ENCODE measurements around the gene MRTFB.
"Not testable (repeated sequence)": the region's sequence is repeated elsewhere in the genome, so short reads cannot be mapped to it uniquely, and the experiment has no call there.

MRTFB gene

GRCh38 chr16:14070877-14071575 lies at the start of gene MRTFB:
MRTFB (plus strand) TSS chr16:14071319; CDS start chr16:14140607, 69,288 bp downstream.
- DNase-seq, result peak in 46 of 56 donors; percentile 5 to 83 (median 47)

DNA sequence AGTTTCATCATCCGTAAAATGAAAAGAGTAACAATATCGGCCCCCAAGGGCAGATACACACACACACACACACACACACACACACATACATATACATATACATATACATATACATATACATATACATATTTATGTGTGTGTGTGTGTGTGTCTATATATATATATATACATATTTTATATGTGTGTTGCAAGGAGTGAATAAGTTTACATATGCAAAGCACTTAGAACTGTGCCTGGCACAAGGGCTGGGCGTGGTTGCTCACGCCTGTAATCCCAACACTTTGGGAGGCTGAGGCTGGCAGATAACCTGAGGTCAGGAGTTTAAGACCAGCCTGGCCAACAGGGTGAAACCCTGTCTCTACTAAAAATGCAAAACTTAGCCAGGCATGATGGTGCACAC lies 47.6 kb upstream of the MRTFB start:
- DNase-seq, result not testable (repeated sequence)

DNA sequence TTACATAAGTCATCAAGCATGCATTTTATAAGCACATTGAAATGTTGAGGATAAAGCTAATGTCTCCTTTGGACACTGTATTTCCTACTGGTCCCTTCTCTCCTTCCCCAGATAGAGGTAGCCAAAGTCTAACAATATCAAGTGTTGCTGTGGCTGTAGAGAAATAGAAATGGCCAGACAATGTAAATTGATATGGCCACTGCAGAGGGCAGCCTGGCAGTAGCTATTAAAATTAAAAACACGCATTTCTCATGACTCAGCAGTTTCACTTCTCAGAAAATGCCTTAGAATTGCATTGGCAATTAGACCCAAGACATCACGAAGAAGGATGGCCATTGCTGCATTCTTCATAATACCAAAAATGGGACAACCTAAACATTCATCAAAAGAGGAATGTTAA lies 46.8 kb upstream of the MRTFB start:
- DNase-seq, result no peak

GRCh38 chr16:14026572-14027285 lies 44.4 kb upstream of the MRTFB start:
- no peak for DNase-seq

DNA sequence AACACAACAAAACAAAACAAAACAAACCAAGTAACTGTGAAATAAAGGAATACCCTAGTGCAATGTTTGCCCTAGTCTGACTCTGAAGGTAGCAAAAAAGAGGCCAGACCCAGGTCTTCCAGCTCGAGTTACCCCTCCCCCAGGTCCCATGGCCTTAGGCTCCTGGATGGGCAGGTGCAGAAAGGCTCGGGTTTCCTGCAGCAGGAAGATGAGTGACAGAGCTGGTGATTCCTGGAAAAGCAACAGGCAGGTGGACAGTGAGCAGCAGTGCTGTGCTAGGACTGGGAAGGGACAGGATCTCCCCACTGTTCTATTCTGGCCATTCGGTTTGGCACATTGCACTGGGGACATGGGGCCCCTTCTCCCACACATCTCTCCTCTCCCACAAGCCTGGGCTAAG lies 42.9 kb upstream of the MRTFB start:
- no peak for DNase-seq

GRCh38 chr16:14029658-14030057 lies 41.5 kb upstream of the MRTFB start:
- no peak for DNase-seq

- DNase-seq, result no peak
Measured at GRCh38 chr16:14035092-14035491, 36.0 kb upstream of the MRTFB start.

- DNase-seq, result no peak
Measured at GRCh38 chr16:14036889-14037288, 34.2 kb upstream of the MRTFB start.

- DNase-seq, result no peak
Measured at GRCh38 chr16:14037960-14038359, 33.2 kb upstream of the MRTFB start.

GRCh38 chr16:14041164-14041563 lies 30.0 kb upstream of the MRTFB start:
- no peak for DNase-seq

DNA sequence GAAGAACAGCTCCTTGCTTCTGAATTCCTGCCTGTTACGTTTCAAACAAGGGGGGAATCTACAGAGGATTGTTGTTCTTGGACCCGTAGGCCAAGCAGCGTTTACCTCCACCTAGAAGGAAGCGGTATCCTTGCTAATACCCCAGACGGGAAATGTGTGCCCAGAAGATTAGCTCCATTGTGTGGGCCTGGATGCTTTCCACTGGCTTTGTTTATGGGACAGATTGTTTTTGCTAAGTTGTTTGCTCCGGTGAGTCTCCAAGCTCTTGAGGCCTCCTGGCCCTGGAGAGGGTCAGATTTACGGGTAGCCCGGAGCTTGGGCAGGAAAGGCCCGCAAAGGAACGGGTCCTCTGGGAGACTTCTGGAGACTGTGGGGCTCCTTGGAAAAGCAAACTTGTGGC lies 28.4 kb upstream of the MRTFB start:
- DNase-seq, result no peak

DNA sequence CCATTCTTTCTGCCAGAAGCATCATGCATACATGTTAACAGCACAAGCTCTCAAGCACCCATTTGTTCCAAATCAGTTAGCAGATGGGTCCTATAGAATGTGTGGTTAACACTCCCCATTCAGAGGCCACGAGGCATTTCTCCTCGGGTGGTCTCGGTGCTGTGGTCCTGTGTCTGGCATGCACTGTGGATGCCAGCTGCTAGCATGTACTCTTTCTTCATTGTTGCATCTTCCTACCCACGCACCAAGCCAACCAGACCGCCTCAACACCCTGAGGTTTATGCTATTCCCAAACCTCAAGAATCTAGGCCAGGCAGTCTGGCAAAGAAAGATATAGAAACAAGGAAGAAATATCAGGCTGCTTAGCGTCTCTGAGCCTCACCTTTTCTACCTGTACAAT lies 27.8 kb upstream of the MRTFB start:
- DNase-seq, result peak in 2 of 56 donors; percentile 2 to 13

DNA sequence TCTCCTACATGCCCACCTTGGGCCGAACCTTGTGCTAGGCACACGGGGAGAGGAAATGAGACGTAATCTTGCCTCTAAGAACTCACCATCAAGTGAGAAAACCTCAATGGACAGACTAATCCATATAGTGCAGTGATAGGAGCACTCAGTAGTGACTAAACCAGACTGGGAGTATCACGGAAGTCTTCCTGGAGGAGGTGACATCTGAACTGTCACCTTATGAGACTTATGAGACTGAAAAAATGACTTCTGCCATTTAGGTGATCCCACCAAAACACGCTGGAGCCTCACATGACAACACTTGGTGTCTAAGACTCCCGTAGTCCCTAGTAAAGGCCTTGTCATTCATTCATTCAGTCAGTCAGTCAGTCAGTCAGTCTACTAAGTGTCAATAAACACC lies 27.3 kb upstream of the MRTFB start:
- DNase-seq, result no peak

GRCh38 chr16:14047121-14047859 lies 23.8 kb upstream of the MRTFB start:
- not testable (repeated sequence) for DNase-seq

DNA sequence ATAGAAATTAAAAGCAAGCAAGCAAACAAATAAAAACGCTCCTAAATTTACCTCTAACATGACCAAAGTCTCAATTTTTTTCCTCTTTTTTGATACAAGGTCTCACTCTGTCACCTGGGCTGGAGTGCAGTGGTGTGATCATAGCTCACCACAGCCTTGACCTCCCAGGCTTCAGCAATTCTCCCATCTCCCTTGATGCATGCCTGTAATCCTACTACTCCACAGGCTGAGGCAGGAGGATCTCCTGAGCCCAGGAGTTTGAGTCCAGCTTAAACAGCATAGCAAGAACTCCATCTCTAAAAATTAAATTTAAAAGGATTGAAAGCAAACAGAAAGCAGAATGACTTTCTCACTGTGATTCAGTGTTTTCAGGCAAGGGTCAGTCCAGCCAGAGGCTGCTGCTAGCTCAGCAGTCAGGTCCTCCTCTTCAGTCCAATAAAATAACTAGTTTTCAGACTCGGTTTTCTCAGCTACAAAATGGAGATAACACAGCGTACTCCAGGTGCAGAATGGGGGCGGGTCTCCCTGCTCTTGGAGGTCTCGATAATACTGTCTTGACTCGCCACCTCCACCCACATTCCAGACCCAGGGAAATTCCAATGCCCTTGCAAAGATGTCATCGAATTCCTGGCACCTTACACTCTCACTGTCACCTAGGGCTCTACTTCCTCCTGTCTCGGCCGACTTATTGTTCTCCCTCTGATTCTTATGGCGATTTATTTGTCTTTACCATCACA lies 20.7 kb upstream of the MRTFB start:
- no peak for DNase-seq

GRCh38 chr16:14051103-14051729 lies 19.9 kb upstream of the MRTFB start:
- no peak for DNase-seq

GRCh38 chr16:14056970-14057369 lies 14.1 kb upstream of the MRTFB start:
- DNase-seq, result no peak

- peak in 32 of 56 donors; percentile 1 to 55 (median 20) for DNase-seq
Measured at GRCh38 chr16:14057878-14058382, 13.2 kb upstream of the MRTFB start.

DNA sequence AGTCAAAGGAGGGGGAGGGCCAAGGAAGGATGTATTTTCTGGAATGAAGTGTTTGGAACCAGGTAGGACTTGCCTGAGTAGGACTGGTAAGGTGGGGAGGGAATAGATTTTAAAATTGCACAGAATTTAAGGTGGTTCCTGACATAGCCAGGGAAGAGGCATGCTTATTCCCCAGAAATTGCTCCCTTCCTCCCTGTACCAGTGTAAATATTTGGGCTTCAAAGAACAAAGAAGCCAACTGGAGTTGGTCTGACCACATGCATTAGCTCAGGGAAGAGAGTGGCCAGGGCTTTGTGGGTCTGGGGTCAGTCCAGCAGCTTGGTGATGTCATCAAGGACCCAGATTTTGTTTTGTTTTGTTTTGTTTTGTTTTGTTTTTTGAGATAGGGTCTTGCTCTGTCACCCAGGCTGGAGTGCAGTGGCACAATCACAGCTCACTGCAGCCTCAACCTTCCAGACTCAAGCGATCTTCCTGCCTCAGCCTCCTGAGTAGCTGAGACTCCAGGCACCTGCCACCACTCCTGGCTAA lies 9.3 kb upstream of the MRTFB start:
- no peak for DNase-seq

GRCh38 chr16:14062261-14062660 lies 8.9 kb upstream of the MRTFB start:
- no peak for DNase-seq

Data from amygdala (tissue), 56 donors.